Panc1 (cell line): ENCODE data around the gene HDAC7. TPM values are rescaled to one million over a fixed set of nuclear protein-coding genes. Genes with fewer than 3 reads are reported as not detected.

Source experiments
- ATAC-seq: fragments of 200-7000 bp; cut with Tn5 transposase; 2 replicates; pipeline ENCODE4 v1.9.1; 2020; ENCODE audit warnings: mild to moderate bottlenecking, moderate library complexity
- BruUV-seq: library from RNA; stranded (reverse); fragments of 400-500 nt; replicated peaks from 2 replicates; lab custom pipeline; 2021; lab: Mats Ljungman, UMichigan
- CTCF ChIA-PET: fragments of 300-600 bp; sonication (Branson Sonifier 250); formaldehyde crosslinking; loops from one replicate; lab custom pipeline; 2022; ENCODE audit warnings: antibody characterized with exemption; lab: Charles Lee
- POLR2A ChIA-PET: fragments of 300-600 bp; sonication (Branson Sonifier 250); formaldehyde crosslinking; loops from one replicate; lab custom pipeline; 2022; ENCODE audit warnings: antibody characterized with exemption; lab: Charles Lee
- DNase-seq: peaks from one replicate; pipeline ENCODE4 v3.0.0-alpha.2; 2010; ENCODE audit warnings: low read depth, low spot score
- H3K27ac ChIP-seq: 2 replicates; pipeline ENCODE4 v1.5.1; 2011; ENCODE audit warnings: mild to moderate bottlenecking, low read length, inconsistent platforms
- H3K27me3 ChIP-seq: fragments of 200-500 bp; sonication (Bioruptor generic); 2 replicates; pipeline ENCODE4 v1.6.0; 2014; ENCODE audit warnings: low read length, inconsistent platforms; ENCODE audit not compliant: control insufficient read depth, insufficient read depth
- H3K36me3 ChIP-seq: fragments of 200-500 bp; sonication (Bioruptor generic); 2 replicates; pipeline ENCODE4 v1.5.1; 2014; ENCODE audit warnings: inconsistent platforms, mild to moderate bottlenecking, low read length, moderate library complexity; ENCODE audit not compliant: control insufficient read depth, insufficient read depth
- H3K4me1 ChIP-seq: 2 replicates; pipeline ENCODE4 v1.5.1; 2011; ENCODE audit warnings: inconsistent platforms, mild to moderate bottlenecking, low read length, moderate library complexity; ENCODE audit not compliant: control insufficient read depth, insufficient read depth
- H3K4me3 ChIP-seq, 2 experiments: 2 replicates each; pipeline ENCODE4 v1.5.1; 2011 to 2012; ENCODE audit warnings: low read depth in 2 of 2, low read length in 2 of 2, mild to moderate bottlenecking in 2 of 2, inconsistent platforms in 1 of 2, moderate library complexity in 1 of 2
- H3K9me3 ChIP-seq: fragments of 200-500 bp; sonication (Bioruptor generic); 2 replicates; pipeline ENCODE4 v1.5.1; 2014; ENCODE audit warnings: low read depth, mild to moderate bottlenecking, inconsistent platforms, low read length, moderate library complexity; ENCODE audit not compliant: control insufficient read depth, insufficient read depth
- POLR2AphosphoS5 ChIP-seq: IDR thresholded peaks from 2 replicates; pipeline ENCODE4 v1.6.1; 2012; ENCODE audit warnings: mild to moderate bottlenecking, low read depth, low read length, moderate library complexity
- REST ChIP-seq, 2 experiments: IDR thresholded peaks; 2 replicates each; pipeline ENCODE4 v1.6.1; 2011 to 2012; ENCODE audit warnings: low read depth in 2 of 2, control low read depth in 1 of 2, low read length in 1 of 2, mild to moderate bottlenecking in 1 of 2, moderate library complexity in 1 of 2; ENCODE audit not compliant: insufficient read depth in 1 of 2
- SIN3A ChIP-seq: IDR thresholded peaks from 2 replicates; pipeline ENCODE4 v1.6.1; 2012; ENCODE audit warnings: low read depth, mild to moderate bottlenecking, low read length, moderate library complexity, borderline replicate concordance; ENCODE audit not compliant: insufficient read depth
- TCF7L2 ChIP-seq: IDR thresholded peaks from 2 replicates; pipeline ENCODE4 v1.6.1; 2011; ENCODE audit warnings: mild to moderate bottlenecking, low read depth, low read length, inconsistent platforms
- in situ Hi-C: cut with HindIII; loops from 2 replicates; pipeline ENCODE4 v1.10.0; 2016; ENCODE audit warnings: low sequenced_read_pairs, low pct_unique_long_range_greater_than_20kb
- intact Hi-C: fragments of 100-400 bp; cut with micrococcal nuclease; formaldehyde crosslinking; loops from one replicate; pipeline ENCODE4 v1.10.0; 2022; ENCODE audit not compliant: unreplicated experiment
- total RNA-seq: library from RNA; stranded (reverse); gene quantifications from one replicate; pipeline ENCODE4 v1.2.1, GENCODE V29; 2021; ENCODE audit not compliant: unreplicated experiment
- TF ChIP-seq, protein P1 (sequence below): fragments of 450-650 bp; IDR thresholded peaks from 2 replicates; pipeline ENCODE4 v1.5.1; 2017; ENCODE audit warnings: mild to moderate bottlenecking

HDAC7 gene
- total RNA-seq, 1 experiment from 2014 or later = 84.2 TPM

DNA sequence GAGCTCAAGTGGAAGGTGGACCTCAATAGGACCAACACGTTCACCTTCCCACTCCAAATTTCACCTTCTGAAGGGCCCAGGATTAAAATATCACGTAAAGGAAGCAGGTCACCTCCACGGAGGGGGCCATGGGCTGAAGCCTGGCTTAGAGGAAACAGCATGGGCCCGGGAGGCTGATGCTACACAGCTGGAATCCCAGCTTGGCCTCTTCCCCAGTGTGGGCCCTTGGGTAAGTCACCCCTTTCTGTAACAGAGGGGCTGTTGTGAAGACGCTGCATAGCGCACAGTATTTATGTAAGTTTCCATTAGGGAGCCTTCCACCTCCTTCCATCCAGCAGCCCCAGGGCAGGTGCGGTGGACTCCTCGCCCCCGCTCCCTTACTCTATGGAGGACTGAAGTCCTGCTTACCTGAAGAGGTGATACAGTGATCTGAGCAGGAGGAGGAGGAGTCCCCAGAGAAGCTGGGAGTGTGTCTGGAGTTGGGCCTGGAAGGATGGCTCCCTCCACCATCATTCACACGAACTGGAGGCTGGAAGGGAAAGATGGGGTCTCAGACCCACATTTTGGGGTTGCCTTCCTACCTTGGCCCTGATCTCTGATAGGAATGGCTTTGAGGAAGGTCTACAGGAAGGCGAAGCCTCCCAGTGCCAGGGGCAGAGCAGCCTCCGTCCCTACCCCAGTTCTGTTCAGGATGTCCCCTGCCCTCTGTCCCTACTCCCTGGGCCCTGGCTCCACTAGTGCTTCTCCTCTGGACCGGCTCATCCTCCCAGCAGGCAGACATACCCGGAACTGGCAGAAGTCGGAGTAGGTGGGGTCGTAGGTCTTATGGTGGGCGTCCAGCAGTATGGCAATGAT lies 37.2 kb upstream of the HDAC7 start:
- in situ Hi-C loops = no loop called here
- POLR2A ChIA-PET = no interaction called here

DNA sequence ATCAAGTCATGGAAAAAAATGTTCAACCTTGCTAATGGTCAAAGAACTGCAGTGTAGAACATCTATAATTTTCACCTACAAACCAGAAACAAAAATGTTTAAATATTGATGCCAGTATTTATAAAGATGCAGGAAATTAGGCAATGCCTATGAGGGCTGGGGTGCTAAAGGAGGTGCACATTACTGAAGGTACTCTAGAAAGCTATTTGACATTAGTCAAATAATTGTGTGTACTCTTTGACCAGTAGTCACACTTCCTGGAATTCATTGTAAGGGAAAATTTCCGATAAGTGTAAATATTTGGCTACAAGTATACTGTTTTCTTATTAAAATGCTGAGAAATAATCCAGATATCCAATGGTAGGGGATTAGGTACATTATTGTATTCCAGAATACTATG lies 36.4 kb upstream of the HDAC7 start:
- in situ Hi-C loops = no loop called here
- BruUV-seq = no TSS peak
- TF ChIP-seq TCF7L2 (no peak), SIN3A (no peak), POLR2AphosphoS5 (no peak), REST (IDR thresholded peaks at IDR 0.05; ENCODE audit: insufficient read depth in 1 of 2, low read depth in 2 of 2, low read length in 1 of 2) (no peak)
- TF ChIP-seq, protein P1, sequence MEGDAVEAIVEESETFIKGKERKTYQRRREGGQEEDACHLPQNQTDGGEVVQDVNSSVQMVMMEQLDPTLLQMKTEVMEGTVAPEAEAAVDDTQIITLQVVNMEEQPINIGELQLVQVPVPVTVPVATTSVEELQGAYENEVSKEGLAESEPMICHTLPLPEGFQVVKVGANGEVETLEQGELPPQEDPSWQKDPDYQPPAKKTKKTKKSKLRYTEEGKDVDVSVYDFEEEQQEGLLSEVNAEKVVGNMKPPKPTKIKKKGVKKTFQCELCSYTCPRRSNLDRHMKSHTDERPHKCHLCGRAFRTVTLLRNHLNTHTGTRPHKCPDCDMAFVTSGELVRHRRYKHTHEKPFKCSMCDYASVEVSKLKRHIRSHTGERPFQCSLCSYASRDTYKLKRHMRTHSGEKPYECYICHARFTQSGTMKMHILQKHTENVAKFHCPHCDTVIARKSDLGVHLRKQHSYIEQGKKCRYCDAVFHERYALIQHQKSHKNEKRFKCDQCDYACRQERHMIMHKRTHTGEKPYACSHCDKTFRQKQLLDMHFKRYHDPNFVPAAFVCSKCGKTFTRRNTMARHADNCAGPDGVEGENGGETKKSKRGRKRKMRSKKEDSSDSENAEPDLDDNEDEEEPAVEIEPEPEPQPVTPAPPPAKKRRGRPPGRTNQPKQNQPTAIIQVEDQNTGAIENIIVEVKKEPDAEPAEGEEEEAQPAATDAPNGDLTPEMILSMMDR = no peak
- intact Hi-C loops = no loop called here
- CTCF ChIA-PET = no interaction called here
- no peak for ATAC-seq
- H3K27ac ChIP-seq = no peak overlapping the region
- H3K36me3 ChIP-seq = no peaks in the 10 kb centered on the region
- no peaks in the 10 kb centered on the region for H3K27me3 ChIP-seq
- H3K9me3 ChIP-seq = no peaks in the 10 kb centered on the region
- no peaks in the 10 kb centered on the region for H3K4me1 ChIP-seq
- H3K4me3 ChIP-seq = no peak overlapping the region
- no peak for DNase-seq
- POLR2A ChIA-PET = no interaction called here

More for the DNA sequence above, 37.2 kb upstream of the HDAC7 start:
- no peaks in the 10 kb centered on the region for H3K4me1 ChIP-seq
- H3K27ac ChIP-seq = no peak overlapping the region
- no peaks in the 10 kb centered on the region for H3K36me3 ChIP-seq
- H3K4me3 ChIP-seq = no peak overlapping the region
- no TSS peak for BruUV-seq
- TF ChIP-seq, protein P1 = no peak
- TF ChIP-seq POLR2AphosphoS5 (no peak), REST (IDR thresholded peaks at IDR 0.05; ENCODE audit: insufficient read depth in 1 of 2, low read depth in 2 of 2, low read length in 1 of 2) (no peak), TCF7L2 (no peak), SIN3A (no peak)
- H3K27me3 ChIP-seq = no peaks in the 10 kb centered on the region
- no peaks in the 10 kb centered on the region for H3K9me3 ChIP-seq
- intact Hi-C loops = no loop called here
- ATAC-seq (no peak), DNase-seq (no peak)
- CTCF ChIA-PET = no interaction called here
